K562 (cell line): Measurements from ENCODE around the gene GATA1. TPM values are rescaled to one million over a fixed set of nuclear protein-coding genes. Genes with fewer than 3 reads are reported as not detected.
A peak's percentile ranks its signal among the peaks of the same experiment; 100 is the strongest.

Experiments
- ATAC-seq: fragments of 200-7000 bp; cut with Tn5 transposase; 3 replicates; pipeline ENCODE4 v1.9.1; 2020; ENCODE audit warnings: moderate library complexity
- BruUV-seq: library from RNA; stranded (reverse); fragments of 400-500 nt; replicated peaks from 2 replicates; lab custom pipeline; 2021; lab: Mats Ljungman, UMichigan
- CTCF ChIA-PET: fragments of 300-600 bp; formaldehyde crosslinking; extraction: SDS; loops from one replicate; lab custom pipeline; 2021; ENCODE audit warnings: low intra/inter-chr PET ratio; lab: Yijun Ruan, JAX
- POLR2A ChIA-PET: fragments of 300-600, 350-650 bp; sonication (Branson Sonifier 250); formaldehyde crosslinking; extraction: SDS; loops from one replicate; lab custom pipeline; 2021; ENCODE audit warnings: antibody characterized with exemption, inconsistent platforms; lab: Yijun Ruan, JAX
- DNase-seq, 4 experiments: peaks; one replicate each; pipeline versions ENCODE4 v3.0.0 to v3.0.0-alpha.2; 2011 to 2018; ENCODE audit warnings: low spot score in 3 of 4, mixed read lengths in 3 of 4; ENCODE audit errors: extremely low read depth in 1 of 4
- FAIRE-seq: peaks from 2 replicates; lab custom pipeline; 2011; peaks lifted over from hg19 to GRCh38; lab: Jason Lieb, UNC
- H2AFZ ChIP-seq: 2 replicates; pipeline ENCODE4 v1.6.0; 2011; ENCODE audit warnings: low read depth, low read length, control low read depth, inconsistent platforms
- H3K27ac ChIP-seq: fragments of 200-600 bp; 3 replicates; pipeline ENCODE4 v1.8.0; 2011; ENCODE audit warnings: low read depth, mild to moderate bottlenecking, control low read depth, inconsistent platforms, low read length, moderate library complexity, mixed read lengths; ENCODE audit errors: extremely low read depth
- H3K27me3 ChIP-seq, 2 experiments: fragments of 300-600 bp in 1 of 2; 2 replicates in 1 of 2; 3 replicates in 1 of 2; pipeline versions ENCODE4 v1.6.0 to v1.8.0; 2011; ENCODE audit warnings: inconsistent platforms in 2 of 2, low read length in 2 of 2, mild to moderate bottlenecking in 1 of 2, mixed read lengths in 1 of 2, moderate library complexity in 1 of 2; ENCODE audit not compliant: control insufficient read depth in 2 of 2, insufficient read depth in 2 of 2
- H3K36me3 ChIP-seq: fragments of 300-600 bp; 3 replicates; pipeline ENCODE4 v1.8.0; 2011; ENCODE audit warnings: mild to moderate bottlenecking, low read length, inconsistent platforms; ENCODE audit not compliant: control insufficient read depth, insufficient read depth
- H3K4me1 ChIP-seq, 2 experiments: fragments of 200-600 bp in 1 of 2; replicated peaks in 1 of 2; 2 replicates in 1 of 2; 3 replicates in 1 of 2; pipeline versions ENCODE4 v1.5.1 to v1.8.0; 2011; ENCODE audit warnings: inconsistent platforms in 2 of 2, low read length in 2 of 2, mild to moderate bottlenecking in 1 of 2, mixed read lengths in 1 of 2, moderate library complexity in 1 of 2; ENCODE audit not compliant: control insufficient read depth in 2 of 2, insufficient read depth in 2 of 2
- H3K4me2 ChIP-seq: 2 replicates; pipeline ENCODE4 v1.6.1; 2011; ENCODE audit warnings: low read length, control low read depth, inconsistent platforms, mixed read lengths; ENCODE audit not compliant: insufficient read depth
- H3K4me3 ChIP-seq: fragments of 200-600 bp; sonication (generic), shearing (Covaris generic); 2 replicates; pipeline ENCODE4 v1.5.1; 2016; ENCODE audit warnings: control low read depth, inconsistent platforms
- H3K79me2 ChIP-seq: fragments of 200-600 bp; 3 replicates; pipeline ENCODE4 v1.8.0; 2011; ENCODE audit warnings: low read length, inconsistent platforms; ENCODE audit not compliant: control insufficient read depth, insufficient read depth
- H3K9ac ChIP-seq, 2 experiments: 2 replicates each; pipeline versions ENCODE4 v1.6.0 to v1.6.1; 2011; ENCODE audit warnings: low read depth in 2 of 2, low read length in 2 of 2, control low read depth in 1 of 2, inconsistent platforms in 1 of 2, mild to moderate bottlenecking in 1 of 2, mixed read lengths in 1 of 2; ENCODE audit not compliant: insufficient read depth in 1 of 2
- H3K9me1 ChIP-seq: one replicate; pipeline ENCODE4 v1.6.0; 2011; ENCODE audit warnings: inconsistent platforms, mild to moderate bottlenecking, low read length, moderate library complexity; ENCODE audit not compliant: control insufficient read depth, insufficient read depth
- H3K9me3 ChIP-seq: replicated peaks from 2 replicates; pipeline ENCODE4 v1.5.1; 2011; ENCODE audit warnings: low read depth, low read length, inconsistent platforms; ENCODE audit not compliant: control insufficient read depth, insufficient read depth
- H4K20me1 ChIP-seq: replicated peaks from 2 replicates; pipeline ENCODE4 v1.6.1; 2011; ENCODE audit warnings: low read length, inconsistent platforms, mixed read lengths; ENCODE audit not compliant: control insufficient read depth, insufficient read depth
- CHD1 ChIP-seq: fragments of 200-600 bp; sonication (generic); IDR thresholded peaks from one replicate; pipeline ENCODE4 v1.6.1; 2012; ENCODE audit warnings: mild to moderate bottlenecking, moderate library complexity, low read length, inconsistent platforms
- GABPB1 ChIP-seq: sonication (generic); formaldehyde crosslinking; IDR thresholded peaks from 2 replicates; pipeline ENCODE4 v1.8.0; 2022; ENCODE audit warnings: mild to moderate bottlenecking, missing genetic modification reagents
- MBD1 ChIP-seq: fragments of 250-450 bp; sonication (Bioruptor Pico); IDR thresholded peaks from 2 replicates; pipeline ENCODE4 v1.8.0; 2022; ENCODE audit warnings: inconsistent platforms
- ZFX ChIP-seq: sonication (generic); formaldehyde crosslinking; IDR thresholded peaks from 2 replicates; pipeline ENCODE4 v1.8.0; 2022; ENCODE audit warnings: mild to moderate bottlenecking, missing genetic modification reagents, moderate library complexity
- ZNF668 ChIP-seq: fragments of 250-450 bp; sonication (Bioruptor Pico); IDR thresholded peaks from 2 replicates; pipeline ENCODE4 v1.8.0; 2022; ENCODE audit warnings: mild to moderate bottlenecking, inconsistent platforms
- ZNF696 ChIP-seq: fragments of 250-450 bp; sonication (Bioruptor Pico); conservative IDR thresholded peaks from 2 replicates; pipeline ENCODE4 v1.4.0; 2020; ENCODE audit warnings: mild to moderate bottlenecking, moderate library complexity
- WGBS: fragments of 100-300 bp; shearing (Covaris generic); methylation state at CpG from one replicate; pipeline ENCODE4 v1.1.6; 2016; ENCODE audit warnings: low coverage, mixed read lengths; ENCODE audit not compliant: insufficient coverage; ENCODE audit errors: missing lambda C conversion rate; 5-methylcytosine and 5-hydroxymethylcytosine counted together
- in situ Hi-C: fragments of 300-500 bp; cut with MboI; formaldehyde crosslinking; loops from 4 replicates; pipeline ENCODE4 v1.15.0; 2018; ENCODE audit warnings: inconsistent platforms, mixed read lengths
- intact Hi-C: fragments of 100-400 bp; cut with micrococcal nuclease; formaldehyde crosslinking; loops from 2 replicates; pipeline ENCODE4 v1.14.2; 2022
- polyA plus RNA-seq, 8 experiments: library from polyadenylated mRNA; depleted of rRNA in 4 of 8; stranded (reverse) in 5 of 8; unstranded in 3 of 8; fragments of >200 nt; fragmentation: Nextera tagmentation in 2 of 8; fragmentation: Illumina TruSeq in 1 of 8; extraction: Ambion mirVana in 2 of 8; extraction: Trizol in 1 of 8; gene quantifications; 2 replicates each; pipeline versions ENCODE4 v1.2.1 to v1.2.3, GENCODE V29; 2011 to 2014; ENCODE audit warnings: inconsistent platforms in 1 of 8, missing spikeins in 1 of 8
- total RNA-seq, 7 experiments: library from RNA; depleted of rRNA in 6 of 7; stranded (reverse); fragments of >200 nt in 6 of 7; fragmentation: Illumina TruSeq in 2 of 7; extraction: Trizol in 2 of 7; gene quantifications; 2 replicates each; pipeline versions ENCODE4 v1.2.1 to v1.2.3, GENCODE V29; 2011 to 2021; ENCODE audit warnings: low replicate concordance in 1 of 7
- TF ChIP-seq, protein P1 (sequence below): sonication (generic); formaldehyde crosslinking; IDR thresholded peaks from 2 replicates; pipeline ENCODE4 v1.8.0; 2022; ENCODE audit warnings: missing genetic modification reagents, mild to moderate bottlenecking, moderate library complexity, borderline replicate concordance

Gene GATA1
- total and polyA plus RNA-seq, 9 of the 15 experiments (the other 6 are each of a cell fraction or from before 2014, with no cell fraction given) = 11.9 to 291 (median 116) TPM

DNA sequence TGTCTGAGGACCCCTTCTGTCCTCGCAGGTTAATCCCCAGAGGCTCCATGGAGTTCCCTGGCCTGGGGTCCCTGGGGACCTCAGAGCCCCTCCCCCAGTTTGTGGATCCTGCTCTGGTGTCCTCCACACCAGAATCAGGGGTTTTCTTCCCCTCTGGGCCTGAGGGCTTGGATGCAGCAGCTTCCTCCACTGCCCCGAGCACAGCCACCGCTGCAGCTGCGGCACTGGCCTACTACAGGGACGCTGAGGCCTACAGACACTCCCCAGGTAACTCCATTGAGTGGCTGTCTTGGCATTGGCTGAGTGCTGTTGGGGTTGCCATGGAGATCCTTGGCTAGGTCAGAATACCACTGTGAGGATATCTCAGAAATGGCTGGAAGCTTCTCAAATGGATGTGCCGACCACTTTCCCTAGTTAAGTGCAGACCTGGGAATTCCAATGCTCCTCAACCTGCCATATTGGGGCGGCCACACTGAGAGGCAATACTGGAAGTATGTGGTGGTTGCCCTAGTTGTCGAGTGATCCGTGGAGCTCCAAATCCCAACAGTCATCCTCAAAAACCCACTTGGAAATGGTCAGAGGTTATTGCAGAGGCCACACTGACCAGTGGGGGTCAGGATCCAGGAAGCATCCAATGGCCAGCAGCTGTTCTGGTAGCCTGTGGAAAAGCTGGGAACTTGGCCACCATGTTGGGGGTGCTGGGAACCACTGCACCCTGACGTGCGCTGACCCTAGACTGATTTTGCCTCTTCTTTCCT, 4.9 kb downstream of the GATA1 start:
- ATAC-seq (no peak), DNase-seq (peak in 1 of 4 experiments; percentile 20), FAIRE-seq (no peak)
- Histone ChIP-seq H4K20me1 (peaks cover 4% of the 10 kb centered on the region; the same call in 1 of the 2 replicates), H3K9ac (peak overlapping the region in 1 of 2 experiments; percentile 80; a peak in 2 of 4 replicates), H3K79me2 (peaks cover 70% of the 10 kb centered on the region), H3K9me1 (no peaks in the 10 kb centered on the region), H3K27me3 (no peaks in the 10 kb centered on the region), H3K4me2 (peak overlapping the region; percentile 53), H3K9me3 (no peaks in the 10 kb centered on the region), H3K27ac (peak overlapping the region; percentile 46; the same call in 1 of the 3 replicates), H3K4me1 (peaks cover 50 to 64% of the 10 kb centered on the region in 2 experiments), H3K4me3 (no peak overlapping the region; the same call in 1 of the 2 replicates), H3K36me3 (peaks cover 66% of the 10 kb centered on the region), H2AFZ (no peak overlapping the region)
- ChIA-PET CTCF (no interaction called here), POLR2A (interaction anchor here (0.6 to 1.2 kb wide), 2 partner anchors 8 to 1232 kb away, joined by 3 to 4 read pairs; no protein-coding TSS in a partner anchor)
- TF ChIP-seq ZNF696 (CRISPR knock-in tag) (no peak), CHD1 (no peak), MBD1 (CRISPR knock-in tag) (no peak), GABPB1 (CRISPR knock-in tag) (no peak), ZFX (CRISPR knock-in tag) (peak; percentile 62), ZNF668 (CRISPR knock-in tag) (no peak)
- TF ChIP-seq, protein P1, sequence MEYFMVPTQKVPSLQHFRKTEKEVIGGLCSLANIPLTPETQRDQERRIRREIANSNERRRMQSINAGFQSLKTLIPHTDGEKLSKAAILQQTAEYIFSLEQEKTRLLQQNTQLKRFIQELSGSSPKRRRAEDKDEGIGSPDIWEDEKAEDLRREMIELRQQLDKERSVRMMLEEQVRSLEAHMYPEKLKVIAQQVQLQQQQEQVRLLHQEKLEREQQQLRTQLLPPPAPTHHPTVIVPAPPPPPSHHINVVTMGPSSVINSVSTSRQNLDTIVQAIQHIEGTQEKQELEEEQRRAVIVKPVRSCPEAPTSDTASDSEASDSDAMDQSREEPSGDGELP (CRISPR knock-in tag) = 0 out of 2 replicates have a peak, but pooled peaks have one; percentile 13
- intact Hi-C loops (no loop called here), in situ Hi-C loops (no loop called here)
- BruUV-seq = no TSS peak
- 89% methylated on average over 10 of the region's 11 CpGs for WGBS
